HEK293 (cell line): Measurements from ENCODE around the gene DOCK4.
A peak's percentile ranks its signal among the peaks of the same experiment; 100 is the strongest.

Source experiments
- CTCF ChIA-PET: fragments of 350-600 bp; formaldehyde crosslinking; extraction: SDS; loops from one replicate; lab custom pipeline; 2021; ENCODE audit warnings: antibody characterized with exemption; lab: Yijun Ruan, JAX
- POLR2A ChIA-PET: fragments of 300-600 bp; formaldehyde crosslinking; extraction: SDS; loops from one replicate; lab custom pipeline; 2020; ENCODE audit warnings: antibody characterized with exemption, inconsistent platforms; lab: Yijun Ruan, JAX
- H3K27ac ChIP-seq: fragments of 200-500 bp; sonication (Bioruptor generic); 2 replicates; pipeline ENCODE4 v1.5.1; 2014; ENCODE audit warnings: low read depth, low read length, control low read depth, inconsistent platforms; ENCODE audit errors: extremely low read depth
- H3K36me3 ChIP-seq, 2 experiments: fragments of 200-500 bp in 1 of 2; sonication (Bioruptor generic) in 1 of 2; 1 replicate in 1 of 2; 2 replicates in 1 of 2; pipeline ENCODE4 v1.5.1; 2014 to 2017; ENCODE audit warnings: inconsistent platforms in 2 of 2, low read length in 2 of 2; ENCODE audit not compliant: control insufficient read depth in 2 of 2, insufficient read depth in 1 of 2
- H3K4me1 ChIP-seq: fragments of 200-500 bp; sonication (Bioruptor generic); 2 replicates; pipeline ENCODE4 v1.5.1; 2014; ENCODE audit warnings: mild to moderate bottlenecking, low read length, inconsistent platforms; ENCODE audit not compliant: control insufficient read depth, insufficient read depth
- H3K4me3 ChIP-seq: 2 replicates; pipeline ENCODE4 v1.5.1; 2011; ENCODE audit warnings: low read depth, mild to moderate bottlenecking, control low read depth, low read length, moderate library complexity
- H3K9me3 ChIP-seq: fragments of 200-500 bp; sonication (Bioruptor generic); 2 replicates; pipeline ENCODE4 v1.5.1; 2014; ENCODE audit warnings: low read depth, low read length, inconsistent platforms; ENCODE audit not compliant: control insufficient read depth, insufficient read depth
- GLIS1 ChIP-seq: fragments of 450-650 bp; formaldehyde crosslinking; IDR thresholded peaks from 2 replicates; pipeline ENCODE4 v1.5.1; 2016; ENCODE audit warnings: missing biosample characterization, missing genetic modification characterization
- OSR2 ChIP-seq: fragments of 450-650 bp; formaldehyde crosslinking; IDR thresholded peaks from 2 replicates; pipeline ENCODE4 v1.5.1; 2016; ENCODE audit warnings: missing biosample characterization, missing genetic modification characterization
- WT1 ChIP-seq: fragments of 450-650 bp; formaldehyde crosslinking; IDR thresholded peaks from 2 replicates; pipeline ENCODE4 v1.5.1; 2016; ENCODE audit warnings: missing biosample characterization, missing genetic modification characterization
- ZNF121 ChIP-seq: fragments of 450-650 bp; formaldehyde crosslinking; IDR thresholded peaks from 2 replicates; pipeline ENCODE4 v1.5.1; 2016; ENCODE audit warnings: missing biosample characterization, missing genetic modification characterization
- ZNF24 ChIP-seq: fragments of 450-650 bp; formaldehyde crosslinking; IDR thresholded peaks from 2 replicates; pipeline ENCODE4 v1.5.1; 2016; ENCODE audit warnings: missing biosample characterization, missing genetic modification characterization
- ZNF302 ChIP-seq: fragments of 450-650 bp; formaldehyde crosslinking; IDR thresholded peaks from 2 replicates; pipeline ENCODE4 v1.5.1; 2016; ENCODE audit warnings: missing biosample characterization, missing genetic modification characterization, low read depth
- ZNF311 ChIP-seq: fragments of 450-650 bp; formaldehyde crosslinking; IDR thresholded peaks from 2 replicates; pipeline ENCODE4 v1.5.1; 2017; ENCODE audit warnings: missing biosample characterization, missing genetic modification characterization, borderline replicate concordance
- ZNF335 ChIP-seq: fragments of 450-650 bp; formaldehyde crosslinking; conservative IDR thresholded peaks from 2 replicates; pipeline ENCODE4 v1.5.1; 2016; ENCODE audit warnings: missing biosample characterization, missing genetic modification characterization
- ZNF341 ChIP-seq: fragments of 450-650 bp; formaldehyde crosslinking; IDR thresholded peaks from 2 replicates; pipeline ENCODE4; 2016; ENCODE audit warnings: low read depth, missing biosample characterization, missing genetic modification characterization
- ZNF37A ChIP-seq: fragments of 450-650 bp; IDR thresholded peaks from 2 replicates; pipeline ENCODE4 v1.5.1; 2018; ENCODE audit warnings: missing biosample characterization, missing genetic modification characterization
- ZNF426 ChIP-seq: fragments of 450-650 bp; formaldehyde crosslinking; IDR thresholded peaks from 2 replicates; pipeline ENCODE4 v1.5.1; 2017; ENCODE audit warnings: missing biosample characterization, missing genetic modification characterization, mild to moderate bottlenecking, inconsistent platforms, moderate library complexity
- ZNF596 ChIP-seq: fragments of 450-650 bp; IDR thresholded peaks from 2 replicates; pipeline ENCODE4 v1.5.0; 2018; ENCODE audit warnings: missing biosample characterization, mild to moderate bottlenecking, missing genetic modification characterization, moderate library complexity
- ZNF626 ChIP-seq: fragments of 450-650 bp; sonication (Bioruptor Pico); formaldehyde crosslinking; IDR thresholded peaks from 2 replicates; pipeline ENCODE4 v1.5.1; 2018; ENCODE audit warnings: missing biosample characterization, missing genetic modification characterization, inconsistent platforms
- ZNF677 ChIP-seq: fragments of 450-650 bp; IDR thresholded peaks from 2 replicates; pipeline ENCODE4 v1.5.0; 2018; ENCODE audit warnings: missing biosample characterization, mild to moderate bottlenecking, missing genetic modification characterization, moderate library complexity
- ZNF701 ChIP-seq: fragments of 450-650 bp; formaldehyde crosslinking; IDR thresholded peaks from 2 replicates; pipeline ENCODE4 v1.5.1; 2016; ENCODE audit warnings: missing biosample characterization, missing genetic modification characterization
- ZNF785 ChIP-seq: fragments of 450-650 bp; formaldehyde crosslinking; IDR thresholded peaks from 2 replicates; pipeline ENCODE4 v1.5.1; 2016; ENCODE audit warnings: missing biosample characterization, missing genetic modification characterization
- ZNF837 ChIP-seq: fragments of 450-650 bp; formaldehyde crosslinking; IDR thresholded peaks from 2 replicates; pipeline ENCODE4 v1.5.1; 2016; ENCODE audit warnings: missing biosample characterization, missing genetic modification characterization
- ZNF843 ChIP-seq: fragments of 450-650 bp; formaldehyde crosslinking; IDR thresholded peaks from 2 replicates; pipeline ENCODE4 v1.5.1; 2016; ENCODE audit warnings: missing biosample characterization, missing genetic modification characterization
- TF ChIP-seq, protein P1 (sequence below): fragments of 450-650 bp; formaldehyde crosslinking; conservative IDR thresholded peaks from 2 replicates; pipeline ENCODE4 v1.5.1; 2016; ENCODE audit warnings: low read depth, missing biosample characterization, missing genetic modification characterization
- TF ChIP-seq, protein P2 (sequence below): fragments of 450-650 bp; formaldehyde crosslinking; IDR thresholded peaks from 2 replicates; pipeline ENCODE4 v1.5.1; 2016; ENCODE audit warnings: missing biosample characterization, missing genetic modification characterization
- TF ChIP-seq, protein P3 (sequence below): fragments of 450-650 bp; IDR thresholded peaks from 2 replicates; pipeline ENCODE4 v1.5.1; 2018; ENCODE audit warnings: missing biosample characterization, missing genetic modification characterization
- TF ChIP-seq, protein P4 (sequence below): fragments of 450-650 bp; formaldehyde crosslinking; IDR thresholded peaks from 2 replicates; pipeline ENCODE4 v1.5.1; 2017; ENCODE audit warnings: missing biosample characterization, missing genetic modification characterization

Gene DOCK4

DNA sequence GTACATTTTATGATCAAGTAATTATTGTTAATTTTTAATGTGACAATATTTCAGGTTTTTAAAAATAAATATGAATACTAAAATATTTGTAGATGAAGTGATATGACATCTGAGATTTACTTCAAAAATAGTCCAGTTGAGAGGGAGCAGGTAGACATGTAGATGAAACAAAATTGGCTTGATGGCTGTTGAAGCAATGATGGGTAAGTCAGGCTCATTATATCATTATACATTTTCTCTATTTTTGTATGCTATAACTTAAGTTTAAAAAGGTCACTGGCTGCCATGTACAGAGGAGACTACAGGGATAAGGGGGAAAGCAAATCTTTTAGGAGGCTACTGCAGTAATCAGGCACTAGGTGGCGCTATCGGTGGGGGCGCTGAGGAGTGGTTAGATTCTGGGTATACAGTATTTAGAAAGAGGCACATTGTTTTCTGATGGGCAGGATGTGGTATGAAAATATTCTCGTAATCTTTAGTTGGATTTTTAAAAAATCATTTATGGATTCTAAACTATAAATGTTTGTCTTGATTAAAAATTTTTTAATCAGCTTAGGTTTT, 454.1 kb downstream of the DOCK4 start (continued):
- TF ChIP-seq ZNF121 (tag by site-specific recombination) (no peak), OSR2 (tag by site-specific recombination) (no peak), ZNF843 (tag by site-specific recombination) (no peak), ZNF24 (tag by site-specific recombination) (no peak), ZNF677 (tag by site-specific recombination) (no peak), GLIS1 (no peak)
- TF ChIP-seq, protein P1, sequence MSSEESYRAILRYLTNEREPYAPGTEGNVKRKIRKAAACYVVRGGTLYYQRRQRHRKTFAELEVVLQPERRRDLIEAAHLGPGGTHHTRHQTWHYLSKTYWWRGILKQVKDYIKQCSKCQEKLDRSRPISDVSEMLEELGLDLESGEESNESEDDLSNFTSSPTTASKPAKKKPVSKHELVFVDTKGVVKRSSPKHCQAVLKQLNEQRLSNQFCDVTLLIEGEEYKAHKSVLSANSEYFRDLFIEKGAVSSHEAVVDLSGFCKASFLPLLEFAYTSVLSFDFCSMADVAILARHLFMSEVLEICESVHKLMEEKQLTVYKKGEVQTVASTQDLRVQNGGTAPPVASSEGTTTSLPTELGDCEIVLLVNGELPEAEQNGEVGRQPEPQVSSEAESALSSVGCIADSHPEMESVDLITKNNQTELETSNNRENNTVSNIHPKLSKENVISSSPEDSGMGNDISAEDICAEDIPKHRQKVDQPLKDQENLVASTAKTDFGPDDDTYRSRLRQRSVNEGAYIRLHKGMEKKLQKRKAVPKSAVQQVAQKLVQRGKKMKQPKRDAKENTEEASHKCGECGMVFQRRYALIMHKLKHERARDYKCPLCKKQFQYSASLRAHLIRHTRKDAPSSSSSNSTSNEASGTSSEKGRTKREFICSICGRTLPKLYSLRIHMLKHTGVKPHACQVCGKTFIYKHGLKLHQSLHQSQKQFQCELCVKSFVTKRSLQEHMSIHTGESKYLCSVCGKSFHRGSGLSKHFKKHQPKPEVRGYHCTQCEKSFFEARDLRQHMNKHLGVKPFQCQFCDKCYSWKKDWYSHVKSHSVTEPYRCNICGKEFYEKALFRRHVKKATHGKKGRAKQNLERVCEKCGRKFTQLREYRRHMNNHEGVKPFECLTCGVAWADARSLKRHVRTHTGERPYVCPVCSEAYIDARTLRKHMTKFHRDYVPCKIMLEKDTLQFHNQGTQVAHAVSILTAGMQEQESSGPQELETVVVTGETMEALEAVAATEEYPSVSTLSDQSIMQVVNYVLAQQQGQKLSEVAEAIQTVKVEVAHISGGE (tag by site-specific recombination) = no peak
- TF ChIP-seq, protein P2, sequence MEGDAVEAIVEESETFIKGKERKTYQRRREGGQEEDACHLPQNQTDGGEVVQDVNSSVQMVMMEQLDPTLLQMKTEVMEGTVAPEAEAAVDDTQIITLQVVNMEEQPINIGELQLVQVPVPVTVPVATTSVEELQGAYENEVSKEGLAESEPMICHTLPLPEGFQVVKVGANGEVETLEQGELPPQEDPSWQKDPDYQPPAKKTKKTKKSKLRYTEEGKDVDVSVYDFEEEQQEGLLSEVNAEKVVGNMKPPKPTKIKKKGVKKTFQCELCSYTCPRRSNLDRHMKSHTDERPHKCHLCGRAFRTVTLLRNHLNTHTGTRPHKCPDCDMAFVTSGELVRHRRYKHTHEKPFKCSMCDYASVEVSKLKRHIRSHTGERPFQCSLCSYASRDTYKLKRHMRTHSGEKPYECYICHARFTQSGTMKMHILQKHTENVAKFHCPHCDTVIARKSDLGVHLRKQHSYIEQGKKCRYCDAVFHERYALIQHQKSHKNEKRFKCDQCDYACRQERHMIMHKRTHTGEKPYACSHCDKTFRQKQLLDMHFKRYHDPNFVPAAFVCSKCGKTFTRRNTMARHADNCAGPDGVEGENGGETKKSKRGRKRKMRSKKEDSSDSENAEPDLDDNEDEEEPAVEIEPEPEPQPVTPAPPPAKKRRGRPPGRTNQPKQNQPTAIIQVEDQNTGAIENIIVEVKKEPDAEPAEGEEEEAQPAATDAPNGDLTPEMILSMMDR = 0 out of 2 replicates have a peak, but pooled peaks have one; percentile 33
- TF ChIP-seq, protein P3, sequence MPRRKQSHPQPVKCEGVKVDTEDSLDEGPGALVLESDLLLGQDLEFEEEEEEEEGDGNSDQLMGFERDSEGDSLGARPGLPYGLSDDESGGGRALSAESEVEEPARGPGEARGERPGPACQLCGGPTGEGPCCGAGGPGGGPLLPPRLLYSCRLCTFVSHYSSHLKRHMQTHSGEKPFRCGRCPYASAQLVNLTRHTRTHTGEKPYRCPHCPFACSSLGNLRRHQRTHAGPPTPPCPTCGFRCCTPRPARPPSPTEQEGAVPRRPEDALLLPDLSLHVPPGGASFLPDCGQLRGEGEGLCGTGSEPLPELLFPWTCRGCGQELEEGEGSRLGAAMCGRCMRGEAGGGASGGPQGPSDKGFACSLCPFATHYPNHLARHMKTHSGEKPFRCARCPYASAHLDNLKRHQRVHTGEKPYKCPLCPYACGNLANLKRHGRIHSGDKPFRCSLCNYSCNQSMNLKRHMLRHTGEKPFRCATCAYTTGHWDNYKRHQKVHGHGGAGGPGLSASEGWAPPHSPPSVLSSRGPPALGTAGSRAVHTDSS (tag by site-specific recombination) = no peak
- TF ChIP-seq, all 188 proteins: peak for 4

DNA sequence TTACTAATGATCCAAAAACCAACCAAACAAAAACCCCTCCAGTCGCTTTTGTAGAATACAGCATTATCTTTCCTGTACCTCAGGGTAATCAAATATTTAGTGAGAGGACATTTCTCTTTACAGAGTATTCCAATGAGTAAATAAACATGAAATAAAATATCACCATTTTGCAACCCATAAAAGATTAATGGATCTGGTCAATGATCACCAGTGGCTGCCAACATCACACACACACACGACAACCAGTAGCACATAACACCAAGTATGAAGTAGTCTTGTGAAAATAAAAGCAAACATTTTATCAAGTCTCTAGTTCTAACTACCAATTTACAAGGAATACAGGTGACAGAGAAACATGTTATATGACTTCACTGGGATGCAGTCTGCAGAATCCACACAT, 455.3 kb downstream of the DOCK4 start:
- H3K4me1 ChIP-seq = no peaks in the 10 kb centered on the region
- CTCF ChIA-PET = interaction anchor here (0.6 to 1.0 kb wide), 8 partner anchors 9 to 1033 kb away, joined by 3 to 5 read pairs (median 3); no protein-coding TSS in a partner anchor
- TF ChIP-seq ZNF335 (tag by site-specific recombination) = no peak
- TF ChIP-seq ZNF426 (tag by site-specific recombination) = no peak
- no peak for TF ChIP-seq ZNF785
- TF ChIP-seq, protein P4, sequence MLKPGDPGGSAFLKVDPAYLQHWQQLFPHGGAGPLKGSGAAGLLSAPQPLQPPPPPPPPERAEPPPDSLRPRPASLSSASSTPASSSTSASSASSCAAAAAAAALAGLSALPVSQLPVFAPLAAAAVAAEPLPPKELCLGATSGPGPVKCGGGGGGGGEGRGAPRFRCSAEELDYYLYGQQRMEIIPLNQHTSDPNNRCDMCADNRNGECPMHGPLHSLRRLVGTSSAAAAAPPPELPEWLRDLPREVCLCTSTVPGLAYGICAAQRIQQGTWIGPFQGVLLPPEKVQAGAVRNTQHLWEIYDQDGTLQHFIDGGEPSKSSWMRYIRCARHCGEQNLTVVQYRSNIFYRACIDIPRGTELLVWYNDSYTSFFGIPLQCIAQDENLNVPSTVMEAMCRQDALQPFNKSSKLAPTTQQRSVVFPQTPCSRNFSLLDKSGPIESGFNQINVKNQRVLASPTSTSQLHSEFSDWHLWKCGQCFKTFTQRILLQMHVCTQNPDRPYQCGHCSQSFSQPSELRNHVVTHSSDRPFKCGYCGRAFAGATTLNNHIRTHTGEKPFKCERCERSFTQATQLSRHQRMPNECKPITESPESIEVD (tag by site-specific recombination) = no peak
- TF ChIP-seq ZNF302 (tag by site-specific recombination) = no peak
- TF ChIP-seq ZNF341 (tag by site-specific recombination) = no peak
- TF ChIP-seq ZNF701 (tag by site-specific recombination) = no peak
- no peak for TF ChIP-seq GLIS1
- no peak for TF ChIP-seq ZNF596
- no peak for TF ChIP-seq ZNF311 (tag by site-specific recombination)
- TF ChIP-seq WT1 = no peak
- no peak for TF ChIP-seq ZNF37A
- TF ChIP-seq ZNF837 (tag by site-specific recombination) = no peak
- TF ChIP-seq ZNF626 (tag by site-specific recombination) = no peak
- TF ChIP-seq, all 188 proteins: peak for 0
- no peaks in the 10 kb centered on the region for H3K9me3 ChIP-seq
- no peaks in the 10 kb centered on the region for H3K36me3 ChIP-seq
- POLR2A ChIA-PET = no interaction called here
- no peak overlapping the region for H3K4me3 ChIP-seq
- no peak overlapping the region for H3K27ac ChIP-seq
